Fibroblast of lung (primary cell): ENCODE data around the gene TECPR2.

Source experiments
- CTCF ChIP-seq, 2 donors: IDR thresholded peaks in 1 of 2; conservative IDR thresholded peaks in 1 of 2; 1 replicate in 1 of 2; 2 replicates in 1 of 2; pipeline ENCODE4 v1.5.1; 2011 to 2012; ENCODE audit warnings: low read length in 2 of 2, control low read depth in 1 of 2, inconsistent platforms in 1 of 2, low read depth in 1 of 2, mild to moderate bottlenecking in 1 of 2
- EZH2 ChIP-seq: IDR thresholded peaks from 2 replicates; pipeline ENCODE4 v1.5.1; 2012; ENCODE audit warnings: low read length, control low read depth, mild to moderate bottlenecking; ENCODE audit errors: missing control alignments

GRCh38 chr14:102525929-102526497 lies 163.3 kb downstream of the TECPR2 start:
- no peak for TF ChIP-seq CTCF (conservative IDR thresholded peaks at IDR 0.05 in 1 of 2, IDR thresholded peaks at IDR 0.05 in 1 of 2; ENCODE audit: low read depth in 1 of 2, low read length in 2 of 2)
- TF ChIP-seq EZH2 = no peak
